ENCODE measurements around the gene TSPEAR.

The TSPEAR gene

DNA sequence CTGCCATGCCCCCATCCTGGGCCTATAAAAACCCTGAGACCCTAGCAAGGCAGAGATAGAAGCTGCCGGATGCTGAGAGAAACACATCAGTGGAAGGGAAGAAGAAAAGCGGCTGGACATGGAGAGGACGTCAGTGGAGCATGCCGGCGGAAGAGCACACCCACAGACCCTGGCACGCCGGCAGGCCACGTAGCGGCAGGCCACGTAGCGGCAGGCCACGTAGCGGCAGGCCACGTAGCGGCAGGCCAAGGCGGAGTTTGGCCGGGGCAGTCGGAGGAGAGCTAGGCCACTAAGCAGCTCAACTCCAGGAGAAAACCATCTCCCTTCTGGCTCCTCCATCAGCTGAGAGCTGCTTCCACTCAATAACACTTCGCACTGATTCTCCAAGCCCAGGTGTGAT lies 221.0 kb downstream of the TSPEAR start:
- no peak overlapping the region for H3K4me3 ChIP-seq
- no peak overlapping the region for H3K27ac ChIP-seq
- peaks cover 17% of the 10 kb centered on the region for H3K4me1 ChIP-seq
- no peak overlapping the region for H3K9ac ChIP-seq
- peaks cover 49% of the 10 kb centered on the region for H3K36me3 ChIP-seq
- H4K20me1 ChIP-seq, result no peaks in the 10 kb centered on the region
- no peaks in the 10 kb centered on the region for H3K27me3 ChIP-seq
- no peak overlapping the region for H3K4me2 ChIP-seq
- peaks cover 38% of the 10 kb centered on the region for H3K9me3 ChIP-seq
- TF ChIP-seq Cebpa-rat (IDR thresholded peaks at IDR 0.05), result no peak

DNA sequence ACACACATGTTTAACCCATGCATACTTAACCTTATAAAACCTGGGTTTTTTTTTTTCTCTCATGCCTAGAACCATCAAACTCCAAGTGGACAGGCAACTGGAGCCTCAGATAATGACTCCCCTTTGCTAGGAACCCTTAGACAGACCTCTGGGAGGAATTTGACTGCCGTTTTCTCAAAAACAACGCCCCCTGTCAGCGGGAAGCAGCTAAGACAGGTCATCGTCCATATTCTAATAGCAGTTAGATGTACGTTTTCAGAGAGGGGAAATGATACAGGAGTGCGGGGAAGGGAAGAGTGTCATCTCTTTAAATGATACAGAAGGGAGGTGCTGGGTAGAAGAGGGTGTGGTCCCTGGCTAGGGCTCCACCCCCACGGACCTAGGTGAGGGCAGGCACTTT lies 221.4 kb downstream of the TSPEAR start:
- no peaks in the 10 kb centered on the region for H3K27me3 ChIP-seq
- TF ChIP-seq Cebpa-rat (IDR thresholded peaks at IDR 0.05), result no peak
- no peak overlapping the region for H3K27ac ChIP-seq
- no peaks in the 10 kb centered on the region for H4K20me1 ChIP-seq
- peaks cover 19% of the 10 kb centered on the region for H3K4me1 ChIP-seq
- no peak overlapping the region for H3K4me2 ChIP-seq
- H3K36me3 ChIP-seq, result peaks cover 45% of the 10 kb centered on the region
- no peak overlapping the region for H3K4me3 ChIP-seq
- peaks cover 38% of the 10 kb centered on the region for H3K9me3 ChIP-seq
- no peak overlapping the region for H3K9ac ChIP-seq

DNA sequence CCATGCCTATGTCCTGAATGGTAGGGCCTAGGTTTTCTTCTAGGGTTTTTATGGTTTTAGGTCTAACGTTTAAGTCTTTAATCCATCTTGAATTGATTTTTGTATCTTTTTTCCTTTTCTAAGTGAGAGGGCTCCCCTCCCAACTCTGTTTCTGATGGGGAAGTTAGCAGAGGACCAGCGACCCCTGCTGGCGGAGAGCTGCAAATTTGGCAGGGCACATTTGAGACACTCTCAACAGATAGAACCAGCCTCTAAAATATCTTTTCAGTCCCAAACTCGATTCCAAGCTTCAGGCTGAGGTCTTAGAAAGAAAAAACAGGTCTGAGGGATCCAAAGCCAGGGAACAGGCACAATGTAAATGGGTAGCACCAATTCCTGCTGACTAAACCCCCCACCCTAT lies 223.5 kb downstream of the TSPEAR start:
- TF ChIP-seq Cebpa-rat (IDR thresholded peaks at IDR 0.05), result no peak
- H3K4me3 ChIP-seq, result no peak overlapping the region
- H4K20me1 ChIP-seq, result no peaks in the 10 kb centered on the region
- no peaks in the 10 kb centered on the region for H3K27me3 ChIP-seq
- no peak overlapping the region for H3K4me2 ChIP-seq
- H3K4me1 ChIP-seq, result peaks cover 25% of the 10 kb centered on the region
- H3K36me3 ChIP-seq, result peaks cover 24% of the 10 kb centered on the region
- no peak overlapping the region for H3K27ac ChIP-seq
- H3K9me3 ChIP-seq, result peaks cover 20% of the 10 kb centered on the region
- H3K9ac ChIP-seq, result no peak overlapping the region

DNA sequence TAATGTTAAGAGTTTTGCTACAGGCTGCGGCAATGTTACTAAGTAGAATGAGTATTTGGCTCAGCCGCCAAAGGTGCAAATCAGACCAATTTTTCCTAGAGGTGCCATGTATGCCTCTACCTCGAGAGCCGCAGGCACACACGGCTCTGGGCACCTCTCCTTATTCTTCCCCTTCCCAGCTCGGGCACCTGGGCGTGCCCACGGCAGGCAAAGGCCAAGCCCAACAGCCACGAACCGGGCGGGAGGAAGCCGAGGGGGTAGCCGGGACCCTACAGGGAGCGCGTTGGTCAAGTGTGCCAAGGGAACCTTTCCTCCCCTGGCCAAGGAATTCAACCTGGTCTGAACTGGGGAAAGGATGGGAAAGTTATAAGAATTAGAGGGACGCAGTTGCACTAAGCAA lies 225.1 kb downstream of the TSPEAR start:
- Histone ChIP-seq H3K9ac (peak overlapping the region; percentile 65), H3K4me1 (peaks cover 39% of the 10 kb centered on the region), H3K27me3 (no peaks in the 10 kb centered on the region), H3K4me2 (peak overlapping the region; percentile 77), H3K27ac (peak overlapping the region; percentile 33; the same call in 1 of the 2 replicates), H4K20me1 (no peaks in the 10 kb centered on the region), H3K36me3 (peaks cover 10% of the 10 kb centered on the region), H3K4me3 (peak overlapping the region; percentile 66), H3K9me3 (peaks cover 5% of the 10 kb centered on the region; the same call in 1 of the 2 replicates)
- no peak for TF ChIP-seq Cebpa-rat (IDR thresholded peaks at IDR 0.05)

DNA sequence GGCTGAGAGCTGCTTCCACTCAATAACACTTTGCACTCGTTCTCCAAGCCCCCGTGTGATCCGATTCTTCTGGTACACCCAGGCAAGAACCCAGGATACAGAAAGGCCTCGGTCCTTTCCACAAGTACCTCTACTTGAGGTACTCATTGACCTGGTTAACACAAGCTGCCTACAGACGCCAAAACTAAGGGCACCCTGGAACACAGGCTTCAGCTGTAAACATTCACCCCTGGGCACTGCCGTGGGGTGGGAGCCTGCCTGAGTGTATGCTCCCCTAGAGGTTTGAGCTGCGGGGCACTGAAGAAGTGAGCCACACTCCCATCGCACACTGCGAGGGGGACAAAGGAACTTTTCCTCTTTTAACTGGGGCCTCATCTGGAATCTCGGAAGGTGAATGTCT lies 225.6 kb downstream of the TSPEAR start:
- Histone ChIP-seq H3K4me3 (peak overlapping the region; percentile 66), H3K9ac (peak overlapping the region; percentile 65), H3K36me3 (peaks cover 8% of the 10 kb centered on the region), H3K4me1 (peaks cover 44% of the 10 kb centered on the region), H3K4me2 (peak overlapping the region; percentile 77), H4K20me1 (no peaks in the 10 kb centered on the region), H3K9me3 (peaks cover 5% of the 10 kb centered on the region; the same call in 1 of the 2 replicates), H3K27ac (peak overlapping the region; percentile 33), H3K27me3 (no peaks in the 10 kb centered on the region)
- no peak for TF ChIP-seq Cebpa-rat (IDR thresholded peaks at IDR 0.05)

DNA sequence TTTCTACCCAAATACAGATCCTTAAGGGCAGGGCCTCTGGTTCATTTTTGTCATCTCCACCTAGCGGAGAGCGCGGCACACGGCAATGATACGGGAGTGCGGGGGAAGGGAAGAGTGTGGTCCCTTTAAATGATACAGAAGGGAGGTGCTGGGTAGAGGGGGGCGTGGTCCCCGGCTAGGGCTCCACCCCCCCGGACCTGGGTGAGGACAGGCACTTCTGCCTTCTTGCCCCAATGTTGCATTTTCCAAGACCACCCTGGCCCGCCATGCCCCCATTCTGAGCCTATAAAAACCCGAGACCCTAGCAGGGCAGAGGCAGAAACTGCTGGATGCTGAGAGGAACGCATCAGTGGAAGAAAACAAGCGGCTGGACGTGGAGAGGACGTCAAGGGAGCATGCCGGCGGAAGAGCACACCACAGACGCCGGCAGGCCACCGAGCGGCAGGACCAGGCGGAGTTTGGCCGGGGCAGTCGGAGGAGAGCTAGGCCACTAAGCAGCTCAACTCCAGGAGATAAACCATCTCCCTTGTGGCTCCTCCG lies 226.0 kb downstream of the TSPEAR start:
- Histone ChIP-seq H3K27ac (peak overlapping the region; percentile 33), H3K9me3 (peaks cover 5% of the 10 kb centered on the region; the same call in 1 of the 2 replicates), H3K4me3 (peak overlapping the region; percentile 66), H3K27me3 (no peaks in the 10 kb centered on the region), H3K9ac (peak overlapping the region; percentile 65), H4K20me1 (no peaks in the 10 kb centered on the region), H3K36me3 (peaks cover 3% of the 10 kb centered on the region), H3K4me1 (peaks cover 48% of the 10 kb centered on the region), H3K4me2 (peak overlapping the region; percentile 77)
- no peak for TF ChIP-seq Cebpa-rat (IDR thresholded peaks at IDR 0.05)

DNA sequence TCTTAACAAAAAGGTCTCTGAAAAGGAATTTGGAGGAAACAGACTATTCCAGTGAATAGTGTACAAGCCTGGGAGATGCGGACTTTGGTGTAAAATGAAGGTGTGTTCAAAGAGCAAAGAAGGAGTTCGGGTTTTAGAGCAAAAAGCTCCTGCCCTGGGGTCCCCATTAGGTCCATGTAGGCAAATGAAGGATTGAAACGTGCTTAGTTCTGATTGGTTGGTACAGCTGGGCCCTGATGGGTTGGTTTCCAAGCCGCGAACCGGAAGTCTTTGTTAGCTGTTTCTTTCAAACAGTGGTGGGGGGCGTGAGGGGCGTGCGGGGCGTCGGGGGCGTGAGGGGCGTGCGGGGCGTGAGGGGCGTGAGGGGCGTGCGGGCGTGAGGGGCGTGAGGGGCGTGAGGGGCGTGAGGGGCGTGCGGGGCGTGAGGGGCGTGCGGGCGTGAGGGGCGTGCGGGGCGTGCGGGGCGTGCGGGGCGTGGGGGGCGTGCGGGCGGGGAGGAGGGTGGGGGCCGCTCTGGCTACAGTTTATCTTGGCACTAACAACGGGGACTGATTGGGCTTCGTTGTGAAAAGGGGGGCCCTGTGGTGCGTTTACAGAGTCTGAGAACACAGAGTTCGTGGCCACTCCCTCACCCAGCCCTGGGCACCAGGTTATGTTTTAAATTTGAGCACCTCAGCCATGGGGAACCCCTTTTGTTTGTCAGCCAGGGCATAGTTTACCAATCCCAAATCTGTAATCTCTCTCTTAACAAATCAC lies 226.7 kb downstream of the TSPEAR start:
- Histone ChIP-seq H3K4me1 (peaks cover 55% of the 10 kb centered on the region), H3K36me3 (no peaks in the 10 kb centered on the region), H4K20me1 (no peaks in the 10 kb centered on the region), H3K4me3 (peak overlapping the region; percentile 66; the same call in 1 of the 2 replicates), H3K4me2 (peak overlapping the region; percentile 77), H3K27ac (no peak overlapping the region), H3K9ac (no peak overlapping the region; the same call in 1 of the 2 replicates), H3K9me3 (peaks cover 5% of the 10 kb centered on the region; the same call in 1 of the 2 replicates), H3K27me3 (no peaks in the 10 kb centered on the region)
- no peak for TF ChIP-seq Cebpa-rat (IDR thresholded peaks at IDR 0.05)

DNA sequence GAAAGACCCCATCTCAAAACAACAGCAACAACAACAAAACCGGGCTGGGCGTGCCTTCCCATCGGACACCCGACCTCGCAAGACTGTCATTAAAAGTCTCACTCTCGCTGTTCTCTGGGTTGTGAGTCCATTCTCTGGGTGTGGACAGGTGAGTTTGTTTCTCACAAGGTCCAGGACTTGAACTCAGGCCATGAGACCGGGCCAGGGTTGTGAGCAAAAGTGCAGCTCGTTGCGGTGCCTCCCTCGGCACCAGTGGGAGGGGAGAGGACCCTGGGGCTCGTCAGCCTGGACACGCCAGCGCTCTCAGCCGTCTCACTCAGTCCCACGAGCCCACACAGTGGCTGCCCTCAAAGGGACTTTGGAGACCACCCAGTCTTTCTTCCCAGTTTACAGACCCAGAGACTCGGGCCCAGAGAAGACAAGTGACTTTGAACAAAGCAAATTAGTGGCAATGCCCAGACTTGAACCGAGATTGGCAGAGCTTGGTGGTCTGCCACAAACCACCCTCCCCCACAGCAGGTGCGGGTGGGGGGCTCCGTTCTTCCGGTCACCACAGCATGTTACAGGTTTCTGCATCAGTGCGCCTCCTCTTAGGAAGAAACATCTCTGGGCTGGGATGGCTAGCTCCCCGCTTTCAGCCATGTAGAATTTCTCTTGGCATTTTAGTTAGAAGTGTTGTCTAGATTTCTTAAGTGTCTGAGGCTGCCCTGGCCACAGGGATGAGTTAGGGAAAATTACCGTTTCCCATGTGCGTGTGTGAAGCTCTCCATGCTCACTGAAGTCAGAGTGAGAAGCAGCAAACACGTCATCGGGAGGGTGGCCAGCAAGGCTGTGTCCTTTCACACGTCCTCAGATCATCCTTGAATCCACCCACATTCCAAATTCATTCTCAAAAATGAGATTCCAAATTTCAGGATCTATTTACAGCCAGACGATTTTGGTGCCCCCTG lies 227.8 kb downstream of the TSPEAR start:
- Histone ChIP-seq H3K9me3 (peaks cover 5% of the 10 kb centered on the region; the same call in 1 of the 2 replicates), H3K4me1 (peaks cover 66% of the 10 kb centered on the region), H3K27me3 (no peaks in the 10 kb centered on the region), H3K4me2 (0 out of 2 replicates have a peak overlapping the region, but pooled peaks have one; percentile 21), H4K20me1 (no peaks in the 10 kb centered on the region), H3K27ac (peak overlapping the region; percentile 22; the same call in 1 of the 2 replicates), H3K36me3 (no peaks in the 10 kb centered on the region), H3K4me3 (no peak overlapping the region), H3K9ac (no peak overlapping the region)
- no peak for TF ChIP-seq Cebpa-rat (IDR thresholded peaks at IDR 0.05)

DNA sequence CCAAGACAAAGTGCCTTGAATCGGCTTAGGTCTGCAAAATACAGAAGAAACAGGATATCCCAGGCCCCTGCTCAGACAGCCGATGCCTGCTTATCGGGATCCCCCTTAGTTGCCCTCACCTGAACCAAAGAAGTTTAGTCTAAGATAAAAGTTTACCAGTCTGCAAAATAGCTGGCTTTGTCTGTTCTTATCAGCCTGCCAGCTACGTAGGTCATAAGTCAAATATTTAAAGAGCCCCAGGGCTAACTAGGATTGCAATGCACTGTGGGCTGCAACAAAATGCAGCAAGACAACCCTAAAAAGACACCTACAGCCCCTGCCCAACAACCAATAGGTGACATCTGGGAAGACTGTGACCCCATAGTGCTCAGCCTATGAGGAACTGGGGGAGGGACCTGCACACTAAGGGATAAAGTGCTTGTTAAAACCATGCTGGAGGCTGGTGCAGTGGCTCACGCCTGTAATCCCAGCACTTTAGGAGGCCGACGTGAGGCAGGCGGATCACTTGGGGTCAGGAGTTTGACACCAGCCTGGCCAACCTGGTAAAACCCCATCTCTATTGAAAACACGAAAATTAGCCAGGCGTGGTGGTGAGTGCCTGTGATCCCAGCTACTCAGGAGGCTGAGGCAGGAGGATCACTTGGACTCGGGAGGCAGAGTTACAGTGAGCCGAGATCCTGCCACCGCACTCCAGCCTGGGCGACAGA lies 228.6 kb downstream of the TSPEAR start:
- no peaks in the 10 kb centered on the region for H3K36me3 ChIP-seq
- H3K27ac ChIP-seq, result 0 out of 2 replicates have a peak overlapping the region, but pooled peaks have one; percentile 22
- no peak for TF ChIP-seq Cebpa-rat (IDR thresholded peaks at IDR 0.05)
- H4K20me1 ChIP-seq, result no peaks in the 10 kb centered on the region
- no peak overlapping the region for H3K9ac ChIP-seq
- peak overlapping the region; percentile 21; the same call in 1 of the 2 replicates for H3K4me2 ChIP-seq
- no peaks in the 10 kb centered on the region for H3K27me3 ChIP-seq
- H3K4me1 ChIP-seq, result peaks cover 74% of the 10 kb centered on the region
- no peak overlapping the region for H3K4me3 ChIP-seq
- H3K9me3 ChIP-seq, result no peaks in the 10 kb centered on the region

All from BLaER1 (cell line).